ENCODE data around the gene DUSP15.

DUSP15 gene

DNA sequence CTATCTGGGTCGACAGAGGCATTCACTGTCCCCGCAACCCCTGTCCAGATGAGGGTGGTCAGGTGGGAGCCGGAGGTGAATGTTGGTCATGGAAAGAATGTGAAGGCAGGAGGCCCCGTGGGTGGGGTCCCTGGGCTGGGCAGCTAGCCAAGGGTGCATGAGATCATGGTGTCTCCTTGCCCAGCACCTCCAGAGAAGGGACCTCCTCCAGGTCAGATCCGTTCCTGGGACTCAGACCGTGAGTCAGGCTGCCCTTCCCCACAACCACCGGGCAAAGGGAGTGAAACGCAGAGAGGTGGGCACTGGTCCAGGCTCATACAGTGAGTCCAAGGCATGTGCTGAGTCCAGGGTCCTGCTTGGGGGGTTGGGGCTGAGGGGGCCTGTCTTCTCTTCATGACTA is 28.4 kb downstream of the DUSP15 start:
- Histone ChIP-seq H3K4me3 (ENCODE audit: low read depth, low read length) (no peak overlapping the region), H3K36me3 (no peaks in the 10 kb centered on the region), H3K9me3 (no peaks in the 10 kb centered on the region), H3K27me3 (no peaks in the 10 kb centered on the region), H3K4me1 (peaks cover 19% of the 10 kb centered on the region)
- DNase-seq: no peak
- TF ChIP-seq, protein P1, sequence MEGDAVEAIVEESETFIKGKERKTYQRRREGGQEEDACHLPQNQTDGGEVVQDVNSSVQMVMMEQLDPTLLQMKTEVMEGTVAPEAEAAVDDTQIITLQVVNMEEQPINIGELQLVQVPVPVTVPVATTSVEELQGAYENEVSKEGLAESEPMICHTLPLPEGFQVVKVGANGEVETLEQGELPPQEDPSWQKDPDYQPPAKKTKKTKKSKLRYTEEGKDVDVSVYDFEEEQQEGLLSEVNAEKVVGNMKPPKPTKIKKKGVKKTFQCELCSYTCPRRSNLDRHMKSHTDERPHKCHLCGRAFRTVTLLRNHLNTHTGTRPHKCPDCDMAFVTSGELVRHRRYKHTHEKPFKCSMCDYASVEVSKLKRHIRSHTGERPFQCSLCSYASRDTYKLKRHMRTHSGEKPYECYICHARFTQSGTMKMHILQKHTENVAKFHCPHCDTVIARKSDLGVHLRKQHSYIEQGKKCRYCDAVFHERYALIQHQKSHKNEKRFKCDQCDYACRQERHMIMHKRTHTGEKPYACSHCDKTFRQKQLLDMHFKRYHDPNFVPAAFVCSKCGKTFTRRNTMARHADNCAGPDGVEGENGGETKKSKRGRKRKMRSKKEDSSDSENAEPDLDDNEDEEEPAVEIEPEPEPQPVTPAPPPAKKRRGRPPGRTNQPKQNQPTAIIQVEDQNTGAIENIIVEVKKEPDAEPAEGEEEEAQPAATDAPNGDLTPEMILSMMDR (IDR thresholded peaks at IDR 0.05; ENCODE audit: low read depth, low read length): no peak

DNA sequence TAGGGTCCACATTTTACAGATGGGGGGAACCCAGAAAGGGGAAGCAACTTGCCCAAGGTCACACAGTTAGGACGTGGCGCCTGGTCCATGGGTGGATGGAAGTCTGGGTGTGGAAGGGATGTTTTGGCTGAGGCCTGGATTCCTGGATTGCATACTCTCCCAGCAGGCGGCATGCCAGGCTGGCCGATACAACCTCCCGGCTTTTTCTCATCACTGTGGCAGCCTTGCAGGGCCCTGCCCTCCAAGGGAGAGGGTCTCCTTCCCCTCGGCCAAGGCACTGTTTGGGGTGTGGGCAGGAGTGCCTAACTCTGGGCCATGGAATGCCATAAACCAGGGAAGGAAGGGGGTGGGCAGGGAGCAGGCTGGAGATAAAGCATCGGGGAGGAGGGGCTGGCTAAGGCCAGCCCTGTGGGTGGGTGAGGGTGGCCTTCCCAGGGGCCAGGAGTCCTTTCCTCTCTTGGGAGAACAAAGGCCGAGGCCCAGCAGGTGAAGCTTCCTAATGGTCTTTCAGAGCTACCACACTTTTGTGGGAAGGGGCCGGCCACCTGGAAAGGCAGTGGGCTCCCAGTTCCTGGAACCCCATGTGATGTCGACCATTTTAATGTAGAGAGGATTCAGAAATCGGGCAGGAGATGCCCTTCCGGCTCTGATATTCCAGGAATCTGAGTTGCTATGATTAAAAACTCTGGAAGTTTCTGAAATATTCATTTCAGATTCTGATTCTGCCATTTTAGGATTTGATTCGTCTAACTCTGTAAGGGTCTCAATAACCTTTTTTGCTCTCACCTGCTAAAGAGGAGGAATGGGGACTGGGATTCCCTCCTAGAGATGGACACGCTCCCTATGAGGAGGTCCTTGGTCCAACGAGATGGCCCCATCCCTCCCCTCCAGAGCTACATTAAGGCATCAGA is 29.2 kb downstream of the DUSP15 start:
- no peaks in the 10 kb centered on the region for H3K9me3 ChIP-seq
- no peaks in the 10 kb centered on the region for H3K36me3 ChIP-seq
- peaks cover 24% of the 10 kb centered on the region for H3K4me1 ChIP-seq
- TF ChIP-seq, protein P1 (IDR thresholded peaks at IDR 0.05; ENCODE audit: low read depth, low read length): no peak
- H3K27me3 ChIP-seq: no peaks in the 10 kb centered on the region
- H3K4me3 ChIP-seq (ENCODE audit: low read depth, low read length): no peak overlapping the region
- no peak for DNase-seq

DNA sequence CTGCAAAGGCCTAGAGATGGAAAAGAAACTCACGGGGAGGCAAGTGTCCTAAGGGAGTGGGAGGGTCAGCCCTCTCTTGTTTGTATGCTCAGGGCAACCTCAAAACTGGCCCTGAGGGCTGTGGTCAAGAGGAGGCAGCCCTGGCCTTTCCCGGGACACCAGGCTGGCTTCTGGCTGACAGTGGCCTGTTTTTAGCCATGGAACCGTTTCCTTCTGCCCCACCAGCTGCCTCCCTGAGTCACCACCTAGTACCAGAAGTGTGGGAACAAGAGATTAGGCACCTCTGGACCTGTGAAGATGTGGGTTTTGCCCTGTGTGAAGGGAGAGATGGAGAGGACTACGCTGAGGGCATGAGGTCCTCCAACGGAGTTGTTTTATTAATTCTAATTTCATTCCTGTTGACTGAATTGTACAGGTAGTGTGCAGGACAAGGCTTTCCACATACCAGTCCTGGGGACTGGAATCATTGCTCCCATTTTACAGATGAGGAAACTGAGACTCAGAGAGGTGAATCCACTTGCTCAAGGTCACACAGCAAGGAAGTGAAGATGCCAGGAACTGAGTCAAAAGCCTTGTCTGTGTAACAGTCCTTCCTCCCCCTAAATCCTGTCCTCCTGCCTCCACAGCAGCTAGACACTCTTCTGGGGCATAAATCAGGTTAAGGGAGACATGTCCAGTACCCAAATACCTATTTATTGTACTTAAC is 30.4 kb downstream of the DUSP15 start:
- TF ChIP-seq, protein P1 (IDR thresholded peaks at IDR 0.05; ENCODE audit: low read depth, low read length): no peak
- Histone ChIP-seq H3K9me3 (no peaks in the 10 kb centered on the region), H3K4me3 (ENCODE audit: low read depth, low read length) (no peak overlapping the region), H3K4me1 (peaks cover 28% of the 10 kb centered on the region), H3K27me3 (no peaks in the 10 kb centered on the region), H3K36me3 (no peaks in the 10 kb centered on the region)
- DNase-seq: no peak

DNA sequence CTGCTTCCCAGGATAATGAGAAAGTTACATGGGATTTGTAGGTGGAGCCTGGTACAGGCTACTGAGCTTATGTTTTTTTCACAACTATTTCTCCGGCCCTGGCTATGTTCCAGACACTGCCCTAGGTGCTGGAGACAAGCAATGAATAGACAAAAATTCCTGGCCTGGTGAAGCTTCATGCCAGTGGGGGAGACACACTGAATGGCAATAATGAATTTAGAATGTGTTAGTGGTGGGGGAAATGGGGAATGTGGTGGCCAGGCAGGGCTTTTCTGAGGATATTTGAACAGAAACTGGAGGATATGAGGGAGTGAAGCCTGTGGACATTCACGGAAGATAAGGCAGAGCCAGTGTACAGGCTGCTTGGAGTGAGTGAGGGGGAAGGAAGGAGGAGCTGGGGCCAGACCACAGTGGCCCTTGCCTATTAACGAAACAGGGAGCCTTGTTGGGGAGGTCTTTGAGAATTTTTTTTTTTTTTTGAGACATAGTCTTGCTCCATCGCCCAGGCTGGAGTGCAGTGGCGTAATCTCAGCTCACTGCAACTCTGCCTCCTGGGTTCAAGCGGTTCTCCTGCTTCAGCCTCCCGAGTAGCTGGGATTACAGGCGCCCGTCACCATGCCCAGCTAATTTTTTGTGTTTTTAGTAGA is 31.6 kb downstream of the DUSP15 start:
- TF ChIP-seq, protein P1 (IDR thresholded peaks at IDR 0.05; ENCODE audit: low read depth, low read length): no peak
- Histone ChIP-seq H3K9me3 (no peaks in the 10 kb centered on the region), H3K36me3 (no peaks in the 10 kb centered on the region), H3K27me3 (no peaks in the 10 kb centered on the region), H3K4me1 (peaks cover 28% of the 10 kb centered on the region), H3K4me3 (ENCODE audit: low read depth, low read length) (no peak overlapping the region)
- no peak for DNase-seq

DNA sequence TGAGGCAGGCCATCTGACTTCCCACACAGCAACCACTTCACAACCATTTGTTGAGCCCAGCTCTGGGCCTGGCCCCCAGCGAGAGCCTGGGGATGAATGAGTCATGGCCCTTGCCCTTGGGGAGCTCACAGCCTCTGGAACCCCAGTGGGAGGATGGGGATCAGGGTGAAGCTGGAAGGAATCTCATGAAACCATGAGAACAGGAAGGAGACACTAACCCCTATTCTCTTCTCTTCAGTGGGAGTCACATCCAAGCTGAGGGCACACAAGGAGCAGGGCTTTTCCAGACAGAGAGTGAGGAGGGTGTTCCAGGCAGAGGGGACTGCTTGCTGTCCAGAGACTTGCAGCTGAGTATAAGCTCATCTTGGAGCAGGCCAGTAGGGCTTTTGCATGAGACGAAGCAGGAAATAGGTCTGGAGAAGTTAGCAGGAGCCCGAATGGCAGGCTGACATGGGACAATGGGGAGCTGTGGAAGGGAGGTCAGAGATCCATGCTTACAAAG is 32.4 kb downstream of the DUSP15 start:
- Histone ChIP-seq H3K27me3 (no peaks in the 10 kb centered on the region), H3K4me3 (ENCODE audit: low read depth, low read length) (no peak overlapping the region), H3K4me1 (peaks cover 26% of the 10 kb centered on the region), H3K9me3 (no peaks in the 10 kb centered on the region), H3K36me3 (no peaks in the 10 kb centered on the region)
- DNase-seq: no peak
- TF ChIP-seq, protein P1 (IDR thresholded peaks at IDR 0.05; ENCODE audit: low read depth, low read length): no peak
